Placental epithelial cell (primary cell): Measurements from ENCODE around the gene PEX13. TPM values are rescaled to one million over a fixed set of nuclear protein-coding genes. Genes with fewer than 3 reads are reported as not detected.

Source experiments
- small RNA-seq: library from RNA; depleted of rRNA; stranded (forward); fragments of <200 nt; gene quantifications from one replicate; pipeline ENCODE3, GENCODE V24; 2012
- total RNA-seq: library from RNA; depleted of rRNA; stranded (reverse); fragments of >200 nt; gene quantifications from 2 replicates; pipeline ENCODE4 v1.2.3, GENCODE V29; 2012

Gene PEX13, protein sequence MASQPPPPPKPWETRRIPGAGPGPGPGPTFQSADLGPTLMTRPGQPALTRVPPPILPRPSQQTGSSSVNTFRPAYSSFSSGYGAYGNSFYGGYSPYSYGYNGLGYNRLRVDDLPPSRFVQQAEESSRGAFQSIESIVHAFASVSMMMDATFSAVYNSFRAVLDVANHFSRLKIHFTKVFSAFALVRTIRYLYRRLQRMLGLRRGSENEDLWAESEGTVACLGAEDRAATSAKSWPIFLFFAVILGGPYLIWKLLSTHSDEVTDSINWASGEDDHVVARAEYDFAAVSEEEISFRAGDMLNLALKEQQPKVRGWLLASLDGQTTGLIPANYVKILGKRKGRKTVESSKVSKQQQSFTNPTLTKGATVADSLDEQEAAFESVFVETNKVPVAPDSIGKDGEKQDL
- total RNA-seq: 23.2 and 36.1 TPM in 2 replicates

GRCh38 chr2:61017556-61018317 lies at the start of gene PEX13, which contains the start of gene PUS10:
PEX13 (plus strand) TSS chr2:61017720; CDS start chr2:61017760, 40 bp downstream.
PUS10 (minus strand) TSS chr2:61018255; CDS start chr2:61011890, 6,365 bp downstream.

GRCh38 chr2:61065714-61066709 lies 48.5 kb downstream of the PEX13 start, which contains the start of gene SANBR:
SANBR (plus strand) TSS chr2:61065871; CDS start chr2:61070351, 4,480 bp downstream.

Small RNA genes within 50 kb of the gene (small RNA-seq; reads per million reads assigned to genes)
- gene RNA5SP95: not detected

Other genes starting within 250 kb of the PEX13 start
- gene REL, start 136.1 kb upstream of the PEX13 start, total RNA-seq: 7.1 and 10.0 TPM in 2 replicates
- gene PUS10, start 535 bp downstream of the PEX13 start, total RNA-seq: 4.6 and 5.1 TPM in 2 replicates
- gene SANBR, start 48.2 kb downstream of the PEX13 start, total RNA-seq: 8.7 and 15.3 TPM in 2 replicates
- 6.8 and 11.0 TPM in 2 replicates for gene C2orf74, start 144.5 kb downstream of the PEX13 start, total RNA-seq